Right lobe of liver (tissue), 6 donors: Measurements from ENCODE around the gene GABRG2. TPM values are rescaled to one million over a fixed set of nuclear protein-coding genes. Genes with fewer than 3 reads are reported as not detected.

Source experiments
- ATAC-seq, 4 donors: fragments of 200-7000 bp; cut with Tn5 transposase; one replicate each; pipeline ENCODE4 v1.9.1; 2020; ENCODE audit warnings: mild to moderate bottlenecking in 4 of 4, moderate library complexity in 4 of 4
- DNase-seq, 3 donors: peaks; one replicate each; pipeline ENCODE4 v3.0.0-alpha.2; 2020
- H3K27ac ChIP-seq, 3 donors: fragments of 200-600 bp; one replicate each; pipeline ENCODE4 v1.8.0; 2022
- H3K27me3 ChIP-seq, 2 donors: fragments of 200-600 bp; one replicate each; pipeline ENCODE4 v1.8.0; 2022
- H3K36me3 ChIP-seq, 4 donors: fragments of 200-600 bp; sonication (generic) in 1 of 4; one replicate each; pipeline versions ENCODE4 v1.5.1 to v1.8.0; 2017 to 2022; ENCODE audit warnings: control low read depth in 1 of 4
- H3K4me1 ChIP-seq, 4 donors: fragments of 200-600 bp; sonication (generic) in 1 of 4; one replicate each; pipeline versions ENCODE4 v1.5.1 to v1.8.0; 2017 to 2022; ENCODE audit warnings: control low read depth in 1 of 4
- H3K4me3 ChIP-seq, 3 donors: fragments of 200-600 bp; one replicate each; pipeline ENCODE4 v1.8.0; 2022
- H3K9me3 ChIP-seq, 4 donors: fragments of 200-600 bp; sonication (generic) in 1 of 4; one replicate each; pipeline versions ENCODE4 v1.5.1 to v1.8.0; 2017 to 2022; ENCODE audit warnings: control low read depth in 1 of 4
- CTCF ChIP-seq, 4 donors: fragments of 200-600 bp in 3 of 4; fragments of 450-650 bp in 1 of 4; IDR thresholded peaks; one replicate each; pipeline versions ENCODE4 v1.5.1 to v1.8.0; 2016 to 2022; ENCODE audit warnings: antibody characterized with exemption in 4 of 4, mild to moderate bottlenecking in 2 of 4
- POLR2A ChIP-seq: fragments of 450-650 bp; IDR thresholded peaks from one replicate; pipeline ENCODE4 v1.6.1; 2017; ENCODE audit warnings: antibody characterized with exemption, mild to moderate bottlenecking
- WGBS: methylation state at CpG from one replicate; pipeline ENCODE4 v1.1.6; 2018; ENCODE audit warnings: low coverage, low lambda C conversion rate; ENCODE audit not compliant: insufficient coverage; ENCODE audit errors: missing lambda C conversion rate; 5-methylcytosine and 5-hydroxymethylcytosine counted together
- intact Hi-C, 2 donors: fragments of 100-400 bp; cut with DNase I; formaldehyde crosslinking; loops; one replicate each; pipeline versions ENCODE4 v1.11.2 to v1.14.1; 2022
- total RNA-seq, 6 experiments: library from RNA; depleted of rRNA in 2 of 6; stranded (reverse); fragments of >200 nt in 2 of 6; fragmentation: NEBNext Ultra II Directional in 3 of 6; extraction: Animal tissue kit (Norgen Biotek cat#: 25700) in 3 of 6; gene quantifications; one replicate each; pipeline versions ENCODE4 v1.1.0 to v1.2.4, GENCODE V29; 2016 to 2023
- donor health status: DM: no; HTN: yes; CAD: no.
- donor health status: DM: no; HTN: no; CAD: no.
- donor health status: DM: no; HTN: no; CAD: no.
- donor health status: DM: no; HTN: yes; CAD: no.
- donor health status: DM: no; HTN: yes; CAD: no.

The GABRG2 gene
- total RNA-seq, 6 experiments from 2014 or later = not detected

DNA sequence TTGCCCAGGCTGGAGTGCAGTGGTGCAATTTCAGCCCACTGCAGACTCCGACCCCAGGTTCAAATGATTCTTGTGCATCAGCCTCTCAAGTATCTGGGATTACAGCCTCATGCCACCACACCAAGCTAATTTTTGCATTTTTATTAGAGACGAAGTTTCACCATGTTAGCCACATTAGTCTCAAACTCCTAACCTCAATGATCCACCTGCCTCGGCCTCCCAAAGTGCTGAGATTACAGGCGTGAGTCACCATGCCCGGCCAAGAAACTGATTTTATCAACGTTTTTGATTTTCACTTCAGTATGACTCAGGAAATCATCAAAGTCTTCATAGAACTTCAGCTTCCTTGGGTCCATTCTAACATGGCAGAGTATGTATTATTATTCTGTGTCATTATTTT, 125.4 kb downstream of the GABRG2 start:
- Histone ChIP-seq H3K9me3 (no peaks in the 10 kb centered on the region), H3K36me3 (no peaks in the 10 kb centered on the region), H3K27me3 (no peaks in the 10 kb centered on the region), H3K27ac (no peak overlapping the region), H3K4me1 (no peaks in the 10 kb centered on the region), H3K4me3 (no peak overlapping the region)
- intact Hi-C loops = no loop called here
- 48% methylated on average over 5 of the region's 6 CpGs for WGBS
- TF ChIP-seq POLR2A (no peak), CTCF (IDR thresholded peaks at IDR 0.05) (no peak)
- no peak for DNase-seq
- no peak for ATAC-seq

DNA sequence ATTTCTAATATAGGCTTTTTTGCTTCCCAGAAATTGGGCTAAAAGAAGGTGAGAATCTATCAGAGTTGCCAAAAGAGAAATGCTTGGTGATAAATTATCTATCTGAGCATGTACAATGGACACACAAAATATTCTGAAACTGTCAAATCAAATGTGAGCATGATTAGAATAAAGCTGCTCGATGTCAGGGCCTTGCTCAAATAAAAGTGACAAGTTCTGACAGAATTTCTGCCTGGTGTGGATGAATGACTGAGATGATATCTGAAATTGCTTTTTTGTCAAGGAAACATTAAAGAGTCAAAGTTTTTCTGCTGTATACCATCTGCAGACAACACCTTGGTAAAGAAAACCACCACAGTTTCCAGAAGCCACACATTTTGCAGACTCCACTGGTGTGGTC, 128.8 kb downstream of the GABRG2 start:
- Histone ChIP-seq H3K36me3 (no peaks in the 10 kb centered on the region), H3K9me3 (no peaks in the 10 kb centered on the region), H3K27me3 (no peaks in the 10 kb centered on the region), H3K4me3 (no peak overlapping the region), H3K4me1 (no peaks in the 10 kb centered on the region), H3K27ac (no peak overlapping the region)
- intact Hi-C loops = no loop called here
- 35% methylated on average over 1 of the region's 1 CpG for WGBS
- TF ChIP-seq POLR2A (no peak), CTCF (IDR thresholded peaks at IDR 0.05) (no peak)
- ATAC-seq (no peak), DNase-seq (no peak)

DNA sequence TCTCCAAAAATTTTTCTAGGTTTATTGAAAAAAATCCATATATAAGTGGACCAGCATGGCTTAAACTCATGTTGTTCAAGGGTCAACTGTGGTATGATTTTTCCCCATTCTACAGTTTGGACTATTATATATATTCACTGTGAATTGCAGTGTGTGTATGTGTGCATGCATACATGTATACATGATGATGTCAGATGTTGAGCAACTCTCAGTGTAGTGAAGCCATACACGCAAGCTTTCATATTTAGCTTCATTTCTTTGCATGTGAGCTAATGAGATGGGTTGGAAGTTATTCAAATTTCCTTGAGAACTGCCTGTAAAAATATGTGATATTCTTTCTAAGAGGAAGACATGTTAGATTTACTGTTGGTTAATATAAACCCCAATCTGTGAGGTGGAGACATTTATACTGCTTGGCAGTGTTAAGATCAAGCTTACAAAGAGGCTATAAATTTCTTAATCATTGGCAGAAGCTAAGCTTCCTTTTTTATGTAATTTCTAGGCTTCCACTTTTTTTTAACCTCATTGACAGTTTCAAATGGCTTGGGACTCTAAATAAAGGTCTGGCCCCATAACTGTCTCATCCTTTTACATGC, 134.8 kb downstream of the GABRG2 start:
- no peaks in the 10 kb centered on the region for H3K36me3 ChIP-seq
- H3K4me3 ChIP-seq = no peak overlapping the region
- H3K4me1 ChIP-seq = no peaks in the 10 kb centered on the region
- no peaks in the 10 kb centered on the region for H3K27me3 ChIP-seq
- DNase-seq = no peak
- TF ChIP-seq CTCF (IDR thresholded peaks at IDR 0.05) (no peak), POLR2A (no peak)
- H3K9me3 ChIP-seq = no peaks in the 10 kb centered on the region
- no peak overlapping the region for H3K27ac ChIP-seq
- no peak for ATAC-seq
- WGBS = 53% methylated on average over 1 of the region's 1 CpG
- intact Hi-C loops = no loop called here

Other genes with a start within 250 kb of the GABRG2 start
- gene GABRA1, start 219.7 kb upstream of the GABRG2 start, total RNA-seq = not detected